H1 (cell line): ENCODE data around the gene TSC22D4. TPM values are rescaled to one million over a fixed set of nuclear protein-coding genes. Genes with fewer than 3 reads are reported as not detected.

ENCODE experiments used
- CTCF ChIA-PET: fragments of 300-600 bp; sonication (Branson Sonifier 250); formaldehyde crosslinking; loops from one replicate; lab custom pipeline; 2021; ENCODE audit not compliant: partially characterized antibody; lab: Charles Lee
- POLR2A ChIA-PET: fragments of 300-600 bp; sonication (Branson Sonifier 250); formaldehyde crosslinking; loops from one replicate; lab custom pipeline; 2021; ENCODE audit warnings: inconsistent platforms; ENCODE audit not compliant: partially characterized antibody; lab: Charles Lee
- DNase-seq, 2 experiments: peaks; one replicate each; pipeline versions ENCODE4 v3.0.0 to v3.0.0-alpha.2; 2010 to 2022; ENCODE audit warnings: low spot score in 2 of 2, low read depth in 1 of 2, mixed read lengths in 1 of 2
- FAIRE-seq: peaks from 2 replicates; lab custom pipeline; 2011; peaks lifted over from hg19 to GRCh38; lab: Jason Lieb, UNC
- H2AFZ ChIP-seq: 2 replicates; pipeline ENCODE4 v1.8.1; 2012; ENCODE audit warnings: low read length, inconsistent platforms
- H2AK5ac ChIP-seq: 2 replicates; pipeline ENCODE4 v1.6.1; 2013; ENCODE audit warnings: low read depth, low read length
- H2BK120ac ChIP-seq: replicated peaks from 2 replicates; pipeline ENCODE3; 2013; ENCODE audit warnings: low read depth, low read length, inconsistent platforms
- H2BK12ac ChIP-seq: 2 replicates; pipeline ENCODE4 v1.6.1; 2013; ENCODE audit warnings: low read depth, low read length
- H2BK15ac ChIP-seq: 2 replicates; pipeline ENCODE4 v1.6.1; 2013; ENCODE audit warnings: low read length
- H2BK20ac ChIP-seq: 2 replicates; pipeline ENCODE4 v1.6.1; 2013; ENCODE audit warnings: low read length
- H2BK5ac ChIP-seq: 2 replicates; pipeline ENCODE4 v1.6.1; 2013; ENCODE audit warnings: low read depth, low read length
- H3K14ac ChIP-seq: 2 replicates; pipeline ENCODE4 v1.6.1; 2013; ENCODE audit warnings: inconsistent platforms; ENCODE audit not compliant: insufficient read length
- H3K18ac ChIP-seq: 2 replicates; pipeline ENCODE4 v1.6.1; 2013; ENCODE audit warnings: low read length; ENCODE audit errors: extremely low read depth
- H3K23ac ChIP-seq: 2 replicates; pipeline ENCODE4 v1.6.1; 2013; ENCODE audit warnings: inconsistent platforms; ENCODE audit not compliant: insufficient read length
- H3K23me2 ChIP-seq: 2 replicates; pipeline ENCODE4 v1.6.1; 2013; ENCODE audit warnings: low read depth, low read length
- H3K27ac ChIP-seq: 2 replicates; pipeline ENCODE4 v1.6.1; 2011; ENCODE audit warnings: low read depth, low read length, inconsistent platforms
- H3K27me3 ChIP-seq, 4 experiments: replicated peaks in 1 of 4; 1 replicate in 1 of 4; 2 replicates in 3 of 4; pipeline versions ENCODE4 v1.6.1 to v1.8.1; 2011 to 2013; ENCODE audit warnings: low read length in 3 of 4, mild to moderate bottlenecking in 3 of 4, inconsistent platforms in 2 of 4, mixed read lengths in 2 of 4, moderate library complexity in 1 of 4; ENCODE audit not compliant: control insufficient read depth in 3 of 4, insufficient read depth in 3 of 4; ENCODE audit errors: extremely low read depth in 1 of 4
- H3K36me3 ChIP-seq, 4 experiments: 2 replicates each; pipeline versions ENCODE4 v1.6.1 to v1.8.1; 2011 to 2013; ENCODE audit warnings: mild to moderate bottlenecking in 4 of 4, low read length in 3 of 4, moderate library complexity in 2 of 4, control low read depth in 1 of 4, inconsistent platforms in 1 of 4; ENCODE audit not compliant: insufficient read depth in 4 of 4, control insufficient read depth in 2 of 4
- H3K4ac ChIP-seq: replicated peaks from 2 replicates; pipeline ENCODE3; 2013; ENCODE audit warnings: low read length, low read depth, mixed read lengths, inconsistent platforms; ENCODE audit not compliant: insufficient read length
- H3K4me1 ChIP-seq, 4 experiments: replicated peaks in 1 of 4; 1 replicate in 1 of 4; 2 replicates in 3 of 4; pipeline versions ENCODE4 v1.6.1 to v1.8.1; 2011 to 2013; ENCODE audit warnings: low read length in 3 of 4, inconsistent platforms in 2 of 4, mixed read lengths in 1 of 4; ENCODE audit not compliant: insufficient read depth in 4 of 4, control insufficient read depth in 3 of 4
- H3K4me2 ChIP-seq, 2 experiments: 2 replicates each; pipeline versions ENCODE4 v1.6.1 to v1.8.1; 2011 to 2013; ENCODE audit warnings: low read depth in 2 of 2, low read length in 2 of 2, control low read depth in 1 of 2, inconsistent platforms in 1 of 2, mild to moderate bottlenecking in 1 of 2; ENCODE audit not compliant: insufficient read depth in 1 of 2
- H3K4me3 ChIP-seq, 4 experiments: fragments of 200-600, 300-600 bp in 1 of 4; sonication (generic), shearing (Covaris generic), sonication (Bioruptor Twin) in 1 of 4; 2 replicates each; pipeline versions ENCODE4 v1.5.1 to v1.8.1; 2011 to 2016; ENCODE audit warnings: low read length in 4 of 4, low read depth in 3 of 4, control low read depth in 2 of 4, inconsistent platforms in 2 of 4, mild to moderate bottlenecking in 2 of 4, mixed read lengths in 1 of 4, moderate library complexity in 1 of 4; ENCODE audit not compliant: insufficient read depth in 2 of 4; ENCODE audit errors: extremely low read depth in 1 of 4
- H3K56ac ChIP-seq: replicated peaks from 2 replicates; pipeline ENCODE3; 2013; ENCODE audit warnings: low read depth, mild to moderate bottlenecking, mixed read lengths, low read length, inconsistent platforms; ENCODE audit not compliant: insufficient read length
- H3K79me1 ChIP-seq: 2 replicates; pipeline ENCODE4 v1.6.1; 2013; ENCODE audit warnings: low read depth, low read length, control low read depth
- H3K79me2 ChIP-seq, 2 experiments: 2 replicates each; pipeline versions ENCODE4 v1.6.1 to v1.8.1; 2012 to 2013; ENCODE audit warnings: low read length in 2 of 2, mild to moderate bottlenecking in 2 of 2, inconsistent platforms in 1 of 2; ENCODE audit not compliant: insufficient read depth in 2 of 2, control insufficient read depth in 1 of 2
- H3K9ac ChIP-seq, 4 experiments: replicated peaks in 1 of 4; 1 replicate in 1 of 4; 2 replicates in 3 of 4; pipeline versions ENCODE4 v1.6.1 to v1.8.1; 2011 to 2013; ENCODE audit warnings: low read depth in 3 of 4, low read length in 3 of 4, control low read depth in 2 of 4, mild to moderate bottlenecking in 2 of 4, moderate library complexity in 2 of 4, inconsistent platforms in 1 of 4; ENCODE audit errors: extremely low read depth in 1 of 4
- H3K9me3 ChIP-seq, 2 experiments: 2 replicates each; pipeline versions ENCODE4 v1.6.1 to v1.8.1; 2012 to 2013; ENCODE audit warnings: mild to moderate bottlenecking in 2 of 2, moderate library complexity in 2 of 2, control low read depth in 1 of 2, inconsistent platforms in 1 of 2, low read depth in 1 of 2, low read length in 1 of 2, mixed read lengths in 1 of 2; ENCODE audit not compliant: insufficient read depth in 2 of 2
- H4K20me1 ChIP-seq, 2 experiments: replicated peaks in 1 of 2; 2 replicates each; pipeline versions ENCODE3 to v1.8.1; 2011 to 2013; ENCODE audit warnings: inconsistent platforms in 2 of 2, low read length in 2 of 2, mild to moderate bottlenecking in 1 of 2; ENCODE audit not compliant: insufficient read depth in 2 of 2, control insufficient read depth in 1 of 2
- H4K5ac ChIP-seq: 2 replicates; pipeline ENCODE4 v1.6.1; 2013; ENCODE audit warnings: low read length, low read depth, mixed read lengths, inconsistent platforms; ENCODE audit not compliant: insufficient read length
- H4K8ac ChIP-seq: 2 replicates; pipeline ENCODE4 v1.8.0; 2013; ENCODE audit warnings: mild to moderate bottlenecking, moderate library complexity, low read length, inconsistent platforms; ENCODE audit not compliant: insufficient read depth; ENCODE audit errors: extremely low read depth
- H4K91ac ChIP-seq: replicated peaks from 2 replicates; pipeline ENCODE3; 2013; ENCODE audit warnings: low read length, mixed read lengths, inconsistent platforms; ENCODE audit not compliant: insufficient read length
- ASH2L ChIP-seq: fragments of 200-600, 300-600 bp; sonication (generic); IDR thresholded peaks from one replicate; pipeline ENCODE4 v1.7.1; 2017; ENCODE audit warnings: low read length
- BACH1 ChIP-seq: IDR thresholded peaks from 2 replicates; pipeline ENCODE4 v1.6.1; 2012; ENCODE audit warnings: low read length, improper control_type of control experiment
- CREB1 ChIP-seq: IDR thresholded peaks from 2 replicates; pipeline ENCODE4 v1.6.1; 2012; ENCODE audit warnings: inconsistent platforms
- EGR1 ChIP-seq: IDR thresholded peaks from 2 replicates; pipeline ENCODE4 v1.6.1; 2011; ENCODE audit warnings: low read depth, low read length, borderline replicate concordance
- EZH2 ChIP-seq: fragments of 200-600 bp; sonication (generic); IDR thresholded peaks from 2 replicates; pipeline ENCODE4 v1.7.1; 2012; ENCODE audit warnings: low read depth, mild to moderate bottlenecking, moderate library complexity, low read length, inconsistent platforms; ENCODE audit not compliant: severe bottlenecking
- JUND ChIP-seq: IDR thresholded peaks from 2 replicates; pipeline ENCODE4 v1.6.1; 2011; ENCODE audit warnings: mild to moderate bottlenecking, improper control_type of control experiment, low read length
- KDM4A ChIP-seq: IDR thresholded peaks from one replicate; pipeline ENCODE4 v1.7.1; 2012; ENCODE audit warnings: low read depth, mild to moderate bottlenecking, moderate library complexity, low read length, inconsistent platforms; ENCODE audit not compliant: severe bottlenecking
- MAFK ChIP-seq: IDR thresholded peaks from 2 replicates; pipeline ENCODE4 v1.6.1; 2012; ENCODE audit warnings: low read depth, mild to moderate bottlenecking, improper control_type of control experiment, low read length
- NRF1 ChIP-seq: IDR thresholded peaks from 2 replicates; pipeline ENCODE4 v1.6.1; 2011; ENCODE audit warnings: mild to moderate bottlenecking, low read depth, low read length, improper control_type of control experiment
- RAD21 ChIP-seq, 2 experiments: IDR thresholded peaks in 1 of 2; conservative IDR thresholded peaks in 1 of 2; 2 replicates each; pipeline ENCODE4 v1.6.1; 2011; ENCODE audit warnings: low read depth in 2 of 2, low read length in 2 of 2, improper control_type of control experiment in 1 of 2, inconsistent platforms in 1 of 2, mild to moderate bottlenecking in 1 of 2, moderate library complexity in 1 of 2
- RBBP5 ChIP-seq: IDR thresholded peaks from 2 replicates; pipeline ENCODE4 v1.7.1; 2012; ENCODE audit warnings: low read depth, mild to moderate bottlenecking, inconsistent platforms, low read length, moderate library complexity, borderline replicate concordance
- RFX5 ChIP-seq: IDR thresholded peaks from 2 replicates; pipeline ENCODE4 v1.6.1; 2011; ENCODE audit warnings: low read depth, low read length, improper control_type of control experiment, borderline replicate concordance
- SIN3A ChIP-seq, 2 experiments: IDR thresholded peaks in 1 of 2; conservative IDR thresholded peaks in 1 of 2; 2 replicates each; pipeline ENCODE4 v1.6.1; 2011 to 2012; ENCODE audit warnings: low read length in 2 of 2, improper control_type of control experiment in 1 of 2, low read depth in 1 of 2, mild to moderate bottlenecking in 1 of 2
- SP4 ChIP-seq: IDR thresholded peaks from 2 replicates; pipeline ENCODE4 v1.6.1; 2012; ENCODE audit warnings: low read length, inconsistent platforms
- TEAD4 ChIP-seq: IDR thresholded peaks from 2 replicates; pipeline ENCODE4 v1.6.1; 2012; ENCODE audit warnings: low read depth, low read length, inconsistent platforms, mixed read lengths
- WGBS, 2 experiments: shearing (Covaris generic) in 1 of 2; methylation state at CpG; one replicate each; pipeline versions ENCODE4 v1.1.6 to v1.1.7; 2013 to 2015; ENCODE audit warnings: low lambda C conversion rate in 2 of 2, mixed read lengths in 2 of 2, inconsistent platforms in 1 of 2, low coverage in 1 of 2, missing lambda C conversion rate in 1 of 2; ENCODE audit not compliant: insufficient replicate concordance in 2 of 2, insufficient coverage in 1 of 2, insufficient read length in 1 of 2; ENCODE audit errors: extremely low coverage in 1 of 2, missing lambda C conversion rate in 1 of 2; 5-methylcytosine and 5-hydroxymethylcytosine counted together
- polyA plus RNA-seq, 7 experiments: library from polyadenylated mRNA; depleted of rRNA in 3 of 7; stranded (reverse) in 5 of 7; unstranded in 2 of 7; fragments of >200 nt in 5 of 7; fragments of 200-250 nt in 2 of 7; gene quantifications; 1 replicate in 5 of 7; 2 replicates in 1 of 7; 4 replicates in 1 of 7; pipeline versions ENCODE4 v1.2.1 to v1.2.3, GENCODE V29; 2011 to 2013; ENCODE audit warnings: missing spikeins in 2 of 7, mixed read lengths in 2 of 7
- total RNA-seq: library from RNA; stranded (reverse); fragmentation: NEBNext Ultra II Directional; extraction: Animal tissue kit (Norgen Biotek cat#: 25700); gene quantifications from 2 replicates; pipeline ENCODE4 v1.2.1, GENCODE V29; 2021

TSC22D4 gene
- total and polyA plus RNA-seq, 2 of the 8 experiments (the other 6 are each of a cell fraction or from before 2014, with no cell fraction given) = 13.2 to 20.3 TPM

GRCh38 chr7:100496509-100496908 lies 17.5 kb upstream of the TSC22D4 start:
- Histone ChIP-seq H4K5ac (no peak overlapping the region), H4K8ac (no peak overlapping the region), H3K79me1 (no peaks in the 10 kb centered on the region), H3K56ac (no peak overlapping the region), H3K23me2 (peaks cover 7% of the 10 kb centered on the region; the same call in 1 of the 2 replicates), H3K4me2 (no peak overlapping the region), H2AFZ (no peak overlapping the region), H3K18ac (no peak overlapping the region), H3K23ac (no peak overlapping the region), H2BK12ac (no peak overlapping the region), H2BK5ac (no peak overlapping the region), H3K9ac (no peak overlapping the region), H3K27me3 (peaks cover 0 to 4% (median 2%) of the 10 kb centered on the region in 4 experiments; a peak in 5 of 7 replicates), H3K4me1 (peaks cover 0 to 6% (median 2%) of the 10 kb centered on the region in 4 experiments; a peak in 5 of 7 replicates), H3K79me2 (no peaks in the 10 kb centered on the region), H3K4me3 (no peak overlapping the region), H3K36me3 (no peaks in the 10 kb centered on the region), H2BK120ac (no peak overlapping the region), H2BK20ac (no peak overlapping the region), H4K20me1 (no peaks in the 10 kb centered on the region), H3K27ac (no peak overlapping the region), H3K9me3 (no peaks in the 10 kb centered on the region), H2AK5ac (no peak overlapping the region), H2BK15ac (no peak overlapping the region), H3K14ac (no peak overlapping the region), H3K4ac (no peak overlapping the region), H4K91ac (no peak overlapping the region)
- DNase-seq (no peak), FAIRE-seq (no peak)
- 92% methylated on average over 6 of the region's 6 CpGs; no CpG with 5 or more reads in 1 of the 2 experiments for WGBS, 2 experiments
- ChIA-PET CTCF (interaction anchor here (0.6 to 1.8 kb wide), 5 partner anchors 11 to 172 kb away, joined by 3 to 5 read pairs (median 4); no protein-coding TSS in a partner anchor), POLR2A (interaction anchor here (0.7 to 1.3 kb wide), 4 partner anchors 8 to 113 kb away, joined by 3 to 6 read pairs (median 3); no protein-coding TSS in a partner anchor)
- TF ChIP-seq EGR1 = no peak
- TF ChIP-seq TEAD4 = no peak
- no peak for TF ChIP-seq RBBP5
- no peak for TF ChIP-seq JUND
- no peak for TF ChIP-seq RFX5
- no peak for TF ChIP-seq SP4
- TF ChIP-seq KDM4A = no peak
- TF ChIP-seq MAFK = no peak
- no peak for TF ChIP-seq NRF1
- no peak for TF ChIP-seq EZH2
- no peak for TF ChIP-seq SIN3A (conservative IDR thresholded peaks at IDR 0.05 in 1 of 2, IDR thresholded peaks at IDR 0.05 in 1 of 2; ENCODE audit: low read depth in 1 of 2, low read length in 2 of 2)
- TF ChIP-seq ASH2L = no peak
- TF ChIP-seq RAD21 (IDR thresholded peaks at IDR 0.05 in 1 of 2, conservative IDR thresholded peaks at IDR 0.05 in 1 of 2; ENCODE audit: low read depth in 2 of 2, low read length in 2 of 2) = no peak
- TF ChIP-seq CREB1 = no peak
- no peak for TF ChIP-seq BACH1
